ENCODE results near the gene SLC16A10. TPM values are rescaled to one million over a fixed set of nuclear protein-coding genes. Genes with fewer than 3 reads are reported as not detected.

The SLC16A10 gene
- total and polyA plus RNA-seq, 2 of the 4 experiments (the other 2 are of a cell fraction), result not detected

DNA sequence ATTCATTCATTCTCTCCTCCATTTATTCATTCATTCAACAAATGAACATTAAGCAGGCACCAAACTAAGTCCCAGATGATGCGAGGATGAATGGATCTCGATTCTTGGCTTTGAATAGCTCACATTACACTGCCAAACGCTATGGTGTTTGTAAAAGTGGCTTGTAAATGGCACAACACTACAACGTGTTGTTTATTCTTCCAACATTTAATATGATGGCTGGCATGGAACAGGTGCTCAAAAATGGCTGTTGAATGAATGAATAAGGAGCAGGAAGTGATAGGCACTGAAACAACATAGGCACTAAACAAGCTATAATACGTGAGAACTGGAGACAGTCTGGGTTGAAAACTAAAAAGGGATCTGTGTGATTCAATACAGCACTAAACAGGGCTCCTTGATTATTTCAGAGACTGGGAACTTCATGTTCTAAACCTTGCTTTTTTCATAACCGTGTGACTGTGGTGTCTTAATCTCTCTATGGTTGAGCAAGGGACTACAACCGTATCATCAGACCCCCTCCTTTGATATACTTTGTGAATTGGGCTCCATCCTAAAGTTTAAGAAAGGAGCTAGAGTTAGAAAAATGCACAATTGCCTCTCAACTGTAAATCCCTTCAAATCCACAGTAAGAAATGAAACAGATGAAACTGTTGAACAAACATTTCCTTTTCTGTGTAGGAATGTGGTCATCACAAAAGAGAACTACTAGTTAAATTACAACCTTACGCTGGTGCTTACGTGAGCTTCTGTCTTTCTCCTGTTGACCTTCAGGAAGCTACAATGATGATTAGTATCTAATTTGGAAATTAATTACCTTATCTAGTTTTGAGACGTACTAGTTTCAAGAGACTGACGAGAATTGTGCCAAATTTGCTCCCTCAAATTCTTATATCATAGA, 16.9 kb upstream of the SLC16A10 start (continued):
- no peak for TF ChIP-seq FOS (IDR thresholded peaks at IDR 0.05; ENCODE audit: low read depth, low read length)

DNA sequence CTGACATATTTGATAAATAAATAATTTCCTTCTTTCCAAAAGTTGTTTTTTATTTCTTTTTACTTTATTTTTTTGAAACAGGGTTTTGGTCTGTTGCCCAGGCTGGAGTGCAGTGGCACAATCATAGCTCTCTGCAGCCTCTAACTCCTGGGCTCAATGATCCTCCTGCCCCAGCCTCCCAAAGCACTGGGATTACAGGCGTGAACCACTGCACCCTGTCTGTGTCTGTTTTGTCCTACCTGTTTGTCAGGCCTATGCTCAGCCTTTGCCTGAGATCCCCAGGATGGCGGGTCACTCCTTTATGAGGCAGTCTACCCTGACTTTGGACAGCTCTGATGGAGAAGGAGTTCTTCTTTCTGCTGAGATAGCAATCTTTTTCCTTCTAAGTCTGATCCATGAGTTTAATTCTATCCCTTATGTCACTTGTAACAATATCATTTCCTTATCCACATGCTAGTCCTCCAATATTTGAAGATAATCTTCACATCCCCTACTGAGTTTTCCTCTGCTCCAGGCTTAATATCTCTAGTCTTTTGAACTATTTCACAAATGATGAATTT, 14.4 kb upstream of the SLC16A10 start:
- Histone ChIP-seq H2BK5ac (ENCODE audit: low read depth, low read length, poor library complexity, severe bottlenecking) (no peak overlapping the region), H3K4me3 (ENCODE audit: insufficient read depth, low read depth, low read length) (no peak overlapping the region), H2AFZ (replicated peaks; ENCODE audit: low read length, poor library complexity) (no peak overlapping the region), H2AK9ac (replicated peaks; ENCODE audit: low read depth, low read length, poor library complexity) (no peak overlapping the region), H3K4me2 (ENCODE audit: low read depth, low read length) (no peak overlapping the region), H4K8ac (ENCODE audit: low read depth in 2 of 2, low read length in 2 of 2) (no peak overlapping the region), H2AK5ac (ENCODE audit: low read depth, low read length) (no peak overlapping the region), H3K23ac (ENCODE audit: low read depth, low read length) (no peak overlapping the region), H3K4me1 (ENCODE audit: control insufficient read depth, insufficient read depth, low read length) (no peaks in the 10 kb centered on the region), H3K14ac (replicated peaks; ENCODE audit: low read depth, low read length) (no peak overlapping the region), H3K79me1 (ENCODE audit: low read depth in 1 of 2, low read length in 2 of 2) (no peaks in the 10 kb centered on the region), H2BK20ac (ENCODE audit: low read depth, low read length) (no peak overlapping the region), H2BK120ac (ENCODE audit: low read depth, low read length) (no peak overlapping the region), H3K27ac (ENCODE audit: insufficient read depth, low read length) (no peak overlapping the region), H3K18ac (ENCODE audit: low read depth, low read length) (no peak overlapping the region), H3K36me3 (ENCODE audit: control insufficient read depth, insufficient read depth, low read length) (no peaks in the 10 kb centered on the region), H2BK15ac (ENCODE audit: low read depth, low read length) (no peak overlapping the region), H3K9me3 (ENCODE audit: control insufficient read depth, insufficient read depth, low read length) (no peaks in the 10 kb centered on the region), H4K91ac (ENCODE audit: insufficient read depth, low read depth, low read length) (no peak overlapping the region), H3K56ac (ENCODE audit: extremely low read depth, insufficient read depth, low read length) (no peak overlapping the region), H3K27me3 (ENCODE audit: control insufficient read depth, insufficient read depth, low read length) (peaks cover 37% of the 10 kb centered on the region), H3K4ac (ENCODE audit: low read depth, low read length) (no peak overlapping the region), H4K20me1 (ENCODE audit: insufficient read depth, low read length) (no peaks in the 10 kb centered on the region), H3K9me1 (ENCODE audit: insufficient read depth, low read length) (no peaks in the 10 kb centered on the region; the same call in 1 of the 2 replicates), H4K5ac (ENCODE audit: low read depth, low read length) (no peak overlapping the region), H3K9ac (ENCODE audit: low read depth, low read length) (no peak overlapping the region)
- dilution Hi-C loops (cut with HindIII; ENCODE audit: low sequenced_read_pairs, unreplicated experiment) (no loop called here), intact Hi-C loops (cut with micrococcal nuclease) (no loop called here), in situ Hi-C loops (cut with MboI; ENCODE audit: low sequenced_read_pairs) (no loop called here)
- WGBS, 2 experiments (ENCODE audit: extremely low coverage in 2 of 2, insufficient read length in 1 of 2), result no CpG with 5 or more reads among the region's 2 CpGs
- 0 out of 2 replicates have a peak, but pooled peaks have one; percentile 11 for TF ChIP-seq MAFK (IDR thresholded peaks at IDR 0.05; ENCODE audit: low read depth, low read length)
- TF ChIP-seq SMC3 (IDR thresholded peaks at IDR 0.05; ENCODE audit: low read depth, low read length), result no peak
- DNase-seq (no peak), ATAC-seq (ENCODE audit: low read depth) (no peak)
- no TSS peak for BruUV-seq (replicated peaks)
- POLR2A ChIA-PET (ENCODE audit: unreplicated experiment), result no interaction called here
- CTCF ChIA-PET, result no interaction called here
